ENCODE measurements around the gene TGIF1. TPM values are rescaled to one million over a fixed set of nuclear protein-coding genes. Genes with fewer than 3 reads are reported as not detected.
A peak's percentile ranks its signal among the peaks of the same experiment; 100 is the strongest.

Gene TGIF1
- total and polyA plus RNA-seq, 2 donors (not counting 1 experiment from before 2014, with no cell fraction given): 30.4 to 140 TPM

DNA sequence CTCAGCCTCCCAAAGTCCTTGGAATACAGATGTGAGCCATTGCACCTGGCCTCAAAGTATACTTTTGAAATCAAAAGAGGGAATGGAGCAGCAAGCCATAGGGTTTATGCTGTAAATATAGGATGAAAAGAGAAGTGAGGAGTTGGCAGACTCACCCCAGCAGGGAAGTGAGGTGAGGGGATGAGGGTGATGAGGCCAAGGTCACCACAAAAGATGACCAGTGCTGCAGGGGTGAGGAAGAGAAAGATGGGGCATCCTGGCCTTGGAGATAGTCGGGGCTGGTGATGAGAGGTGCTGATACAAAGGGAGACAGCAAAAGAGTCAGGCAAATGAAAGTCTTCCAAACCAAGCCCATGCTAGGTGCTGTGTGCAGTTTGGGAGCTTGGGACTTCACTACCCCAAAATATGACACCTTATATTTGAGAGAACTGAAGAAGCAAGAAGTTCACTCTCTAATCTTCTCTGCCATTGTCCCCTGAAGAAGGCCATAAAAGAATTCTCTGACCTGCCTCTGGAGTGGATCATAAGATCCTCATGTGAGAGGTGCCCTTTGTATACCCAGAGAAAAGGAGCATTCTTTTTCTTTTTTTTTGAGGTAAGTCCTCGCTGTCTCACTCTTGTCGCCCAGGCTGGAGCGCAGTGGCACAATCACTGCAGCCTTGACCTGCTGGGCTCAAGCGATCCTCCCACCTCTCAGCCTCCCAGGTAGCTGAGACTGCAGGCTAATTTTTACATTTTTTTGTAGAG lies 31.0 kb downstream of the TGIF1 start:
- Mint-ChIP-seq H3K9me3 (ENCODE audit: insufficient read depth) (no peaks in the 10 kb centered on the region), H3K4me3 (no peak overlapping the region), H3K27ac (no peak overlapping the region), H3K4me1 (no peaks in the 10 kb centered on the region), H3K27me3 (no peaks in the 10 kb centered on the region)
- Histone ChIP-seq H3K9me3 (ENCODE audit: control extremely low read depth in 1 of 3, control insufficient read depth in 2 of 3, insufficient read depth in 1 of 3, low read length in 2 of 3) (no peaks in the 10 kb centered on the region), H2AFZ (ENCODE audit: insufficient read depth, low read depth, low read length, poor library complexity, severe bottlenecking) (no peak overlapping the region), H3K4me3 (ENCODE audit: control extremely low read depth in 1 of 5, extremely low read depth in 1 of 5, insufficient read depth in 1 of 5, low read depth in 2 of 5, low read length in 4 of 5) (no peak overlapping the region), H3K79me2 (ENCODE audit: control insufficient read depth, insufficient read depth, low read length) (no peaks in the 10 kb centered on the region), H3K27me3 (replicated peaks in 1 of 4; ENCODE audit: control extremely low read depth in 1 of 4, control insufficient read depth in 3 of 4, insufficient read depth in 4 of 4, low read length in 3 of 4) (no peaks in the 10 kb centered on the region), H3K36me3 (replicated peaks in 1 of 2; ENCODE audit: control extremely low read depth in 1 of 2, control insufficient read depth in 1 of 2, extremely low read depth in 1 of 2, insufficient read depth in 2 of 2, low read length in 1 of 2) (no peaks in the 10 kb centered on the region), H3K27ac (ENCODE audit: low read length in 2 of 2) (no peak overlapping the region), H3K4me1 (ENCODE audit: control insufficient read depth in 2 of 2, insufficient read depth in 2 of 2, low read length in 2 of 2) (no peaks in the 10 kb centered on the region), H3K9ac (ENCODE audit: low read length) (no peak overlapping the region), H3K4me2 (replicated peaks; ENCODE audit: low read depth, low read length, poor library complexity, severe bottlenecking) (no peak overlapping the region), H4K20me1 (ENCODE audit: control insufficient read depth, insufficient read depth, low read length, poor library complexity, severe bottlenecking) (no peaks in the 10 kb centered on the region)
- no peak for TF ChIP-seq EZH2 (IDR thresholded peaks at IDR 0.05; ENCODE audit: borderline replicate concordance, insufficient read depth, low read depth, low read length, poor library complexity, severe bottlenecking)
- no peak for TF ChIP-seq CTCF (IDR thresholded peaks at IDR 0.05)
- DNase-seq (no peak), ATAC-seq (ENCODE audit: low read depth) (no peak)
- CTCF ChIA-PET: interaction anchor here (0.7 to 2.4 kb wide), 7 partner anchors 13 to 184 kb away, joined by 3 to 16 read pairs (median 6); no protein-coding TSS in a partner anchor
- POLR2A ChIA-PET: no interaction called here
- 90% methylated on average over 4 of the region's 5 CpGs for WGBS (ENCODE audit: insufficient coverage)
- intact Hi-C loops (cut with micrococcal nuclease): no loop called here

DNA sequence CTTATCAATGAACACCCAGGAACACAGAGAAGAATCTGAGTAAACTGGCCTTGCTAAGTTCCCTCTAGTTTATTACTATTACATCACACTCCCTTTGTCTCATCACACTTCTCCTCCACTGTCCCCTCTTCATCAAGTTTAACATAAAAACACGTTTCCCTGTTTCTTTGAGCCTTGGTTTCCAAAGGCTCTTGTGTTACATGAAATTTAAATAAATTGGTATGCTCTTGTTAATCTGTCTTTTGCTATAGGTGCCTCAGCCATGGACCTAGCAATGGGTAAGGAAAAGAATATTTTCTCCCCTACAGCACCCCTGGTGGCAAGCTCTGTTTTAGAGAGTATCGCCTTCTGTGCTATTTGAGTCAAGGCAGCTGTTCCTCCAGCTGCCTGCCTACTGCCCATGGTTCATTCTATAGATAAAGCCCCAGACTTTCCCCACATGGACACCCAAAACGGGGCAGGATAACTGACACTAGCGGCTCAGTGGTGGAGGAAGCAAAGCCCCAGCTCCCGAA lies 31.8 kb downstream of the TGIF1 start:
- Mint-ChIP-seq H3K4me3 (no peak overlapping the region), H3K27ac (peak overlapping the region; percentile 17), H3K27me3 (no peaks in the 10 kb centered on the region), H3K4me1 (no peaks in the 10 kb centered on the region), H3K9me3 (ENCODE audit: insufficient read depth) (no peaks in the 10 kb centered on the region)
- Histone ChIP-seq H4K20me1 (ENCODE audit: control insufficient read depth, insufficient read depth, low read length, poor library complexity, severe bottlenecking) (no peaks in the 10 kb centered on the region), H3K27me3 (replicated peaks in 1 of 4; ENCODE audit: control extremely low read depth in 1 of 4, control insufficient read depth in 3 of 4, insufficient read depth in 4 of 4, low read length in 3 of 4) (no peaks in the 10 kb centered on the region), H3K36me3 (replicated peaks in 1 of 2; ENCODE audit: control extremely low read depth in 1 of 2, control insufficient read depth in 1 of 2, extremely low read depth in 1 of 2, insufficient read depth in 2 of 2, low read length in 1 of 2) (no peaks in the 10 kb centered on the region), H2AFZ (ENCODE audit: insufficient read depth, low read depth, low read length, poor library complexity, severe bottlenecking) (no peak overlapping the region), H3K27ac (ENCODE audit: low read length in 2 of 2) (no peak overlapping the region), H3K4me3 (ENCODE audit: control extremely low read depth in 1 of 5, extremely low read depth in 1 of 5, insufficient read depth in 1 of 5, low read depth in 2 of 5, low read length in 4 of 5) (no peak overlapping the region), H3K79me2 (ENCODE audit: control insufficient read depth, insufficient read depth, low read length) (no peaks in the 10 kb centered on the region), H3K4me2 (replicated peaks; ENCODE audit: low read depth, low read length, poor library complexity, severe bottlenecking) (no peak overlapping the region), H3K9ac (ENCODE audit: low read length) (no peak overlapping the region), H3K9me3 (ENCODE audit: control extremely low read depth in 1 of 3, control insufficient read depth in 2 of 3, insufficient read depth in 1 of 3, low read length in 2 of 3) (no peaks in the 10 kb centered on the region), H3K4me1 (ENCODE audit: control insufficient read depth in 2 of 2, insufficient read depth in 2 of 2, low read length in 2 of 2) (no peaks in the 10 kb centered on the region)
- TF ChIP-seq CTCF (IDR thresholded peaks at IDR 0.05) (peak; percentile 44), EZH2 (IDR thresholded peaks at IDR 0.05; ENCODE audit: borderline replicate concordance, insufficient read depth, low read depth, low read length, poor library complexity, severe bottlenecking) (no peak)
- ChIA-PET POLR2A (interaction anchor here (0.6 kb wide), 1 partner anchor 119 kb away, joined by 4 read pairs; no protein-coding TSS in a partner anchor), CTCF (interaction anchor here (0.6 to 2.4 kb wide), 12 partner anchors 9 to 200 kb away, joined by 3 to 16 read pairs (median 4); no protein-coding TSS in a partner anchor)
- intact Hi-C loops (cut with micrococcal nuclease): no loop called here
- 67% methylated on average over 1 of the region's 5 CpGs for WGBS (ENCODE audit: insufficient coverage)
- peak; percentile 36 for DNase-seq
- ATAC-seq (ENCODE audit: low read depth): peak; percentile 62
